Measurements from ENCODE around the gene PIK3CD.

- TF ChIP-seq CTCF (conservative IDR thresholded peaks at IDR 0.05 in 1 of 2, IDR thresholded peaks at IDR 0.05 in 1 of 2; ENCODE audit: extremely low read depth in 1 of 2, insufficient read depth in 1 of 2, low read depth in 1 of 2, low read length in 2 of 2) = peak in 1 of 2 donors; percentile 20
- no peak for TF ChIP-seq EZH2 (IDR thresholded peaks at IDR 0.05; ENCODE audit: borderline replicate concordance, low read length)
Measured at GRCh38 chr1:9720785-9721605, 69.5 kb downstream of the PIK3CD start.
